Skeletal muscle satellite cell (primary cell): ENCODE results near the gene ATF7.
"Not testable (repeated sequence)": the region's sequence is repeated elsewhere in the genome, so short reads cannot be mapped to it uniquely, and the experiment has no call there.

Experiments
- H3K27me3 ChIP-seq: 2 replicates; pipeline ENCODE4 v1.7.0; 2013; ENCODE audit warnings: low read length; ENCODE audit not compliant: control insufficient read depth, insufficient read depth
- H3K36me3 ChIP-seq: 2 replicates; pipeline ENCODE4 v1.7.0; 2013; ENCODE audit warnings: mild to moderate bottlenecking, control low read depth, low read length; ENCODE audit not compliant: insufficient read depth
- H3K4me1 ChIP-seq: 2 replicates; pipeline ENCODE4 v1.7.0; 2013; ENCODE audit warnings: low read length; ENCODE audit not compliant: control insufficient read depth, insufficient read depth
- H3K4me2 ChIP-seq: 2 replicates; pipeline ENCODE4 v1.7.0; 2013; ENCODE audit warnings: mild to moderate bottlenecking, low read length
- H3K4me3 ChIP-seq: 2 replicates; pipeline ENCODE4 v1.7.0; 2013; ENCODE audit warnings: low read length
- H3K9ac ChIP-seq: 2 replicates; pipeline ENCODE4 v1.7.0; 2013; ENCODE audit warnings: mild to moderate bottlenecking, low read depth, low read length, moderate library complexity
- H3K9me3 ChIP-seq: replicated peaks from 2 replicates; pipeline ENCODE4 v1.7.0; 2013; ENCODE audit warnings: mild to moderate bottlenecking, control low read depth, low read length

Gene ATF7

GRCh38 chr12:53483979-53484377 is 142.2 kb downstream of the ATF7 start:
- H3K27me3 ChIP-seq, result no peaks in the 10 kb centered on the region
- peaks cover 27% of the 10 kb centered on the region for H3K4me1 ChIP-seq
- no peak overlapping the region for H3K4me3 ChIP-seq
- no peak overlapping the region for H3K4me2 ChIP-seq
- H3K36me3 ChIP-seq, result peaks cover 68% of the 10 kb centered on the region
- no peak overlapping the region for H3K9ac ChIP-seq
- no peaks in the 10 kb centered on the region for H3K9me3 ChIP-seq

DNA sequence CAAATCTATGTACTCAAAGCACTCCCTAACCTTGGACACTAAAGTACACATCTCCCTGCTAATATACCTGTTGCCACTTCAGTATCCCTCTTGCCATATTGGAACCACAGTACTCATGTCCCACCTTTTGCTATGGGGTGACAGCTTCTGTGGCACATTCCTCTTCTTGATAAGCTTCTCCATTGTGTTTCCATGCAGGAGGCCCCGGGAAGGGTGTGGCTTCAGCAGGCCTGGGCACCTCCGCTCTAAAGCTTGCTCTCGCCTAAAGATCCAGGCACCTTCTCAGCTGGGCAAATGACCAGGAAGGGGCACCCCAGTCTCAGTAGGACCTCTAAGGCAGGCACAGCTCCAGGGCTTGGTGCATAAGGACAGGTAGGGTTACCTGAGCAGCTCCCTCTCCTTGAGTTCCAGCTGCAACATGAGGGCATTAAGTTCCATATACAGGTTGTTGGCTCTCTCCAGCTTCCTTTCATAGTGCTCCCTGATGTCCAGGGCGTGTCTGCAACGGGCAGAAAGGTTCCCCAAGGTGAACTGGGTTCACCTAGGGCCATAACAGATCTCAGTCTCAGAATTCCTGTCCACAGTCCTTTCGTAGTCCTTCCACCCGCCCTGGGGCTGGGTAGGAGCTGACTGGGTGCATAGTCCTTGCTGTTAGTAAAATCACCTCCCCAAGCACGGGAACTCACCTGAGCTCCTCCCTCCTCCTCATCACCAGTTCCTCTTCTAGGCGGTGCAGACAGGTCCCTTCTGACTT is 142.8 kb downstream of the ATF7 start:
- H3K9me3 ChIP-seq, result no peaks in the 10 kb centered on the region
- H3K4me1 ChIP-seq, result peaks cover 28% of the 10 kb centered on the region
- no peaks in the 10 kb centered on the region for H3K27me3 ChIP-seq
- H3K4me2 ChIP-seq, result no peak overlapping the region
- no peak overlapping the region for H3K9ac ChIP-seq
- H3K4me3 ChIP-seq, result no peak overlapping the region
- peaks cover 74% of the 10 kb centered on the region for H3K36me3 ChIP-seq

DNA sequence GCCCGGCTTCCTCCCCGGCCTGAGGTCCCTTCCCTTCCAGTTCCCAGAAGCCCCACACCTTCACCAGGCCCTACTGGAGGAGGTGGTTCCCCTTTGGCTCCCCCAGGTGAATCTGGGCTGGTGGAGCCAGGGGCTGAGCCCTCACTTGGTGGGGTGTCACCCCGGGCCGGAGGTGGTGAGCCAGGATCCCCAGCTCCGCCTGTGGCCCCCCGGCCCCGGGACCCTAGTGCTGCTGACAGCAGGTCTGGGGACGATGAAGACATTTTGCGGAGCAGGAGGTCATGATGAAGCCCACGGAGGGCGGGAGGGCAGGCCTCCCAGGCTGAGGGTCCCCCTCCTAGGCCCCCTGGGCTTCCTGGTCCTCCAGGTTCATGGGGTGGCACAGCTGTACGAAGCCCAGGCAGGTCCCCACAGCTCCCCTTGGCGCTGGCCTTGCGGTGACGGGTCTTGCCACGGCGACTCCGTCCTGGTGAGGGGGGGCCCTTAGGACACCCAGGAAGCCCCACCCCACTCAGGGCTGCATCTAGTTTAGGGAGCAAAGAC is 143.5 kb downstream of the ATF7 start:
- no peak overlapping the region for H3K9ac ChIP-seq
- H3K4me3 ChIP-seq, result no peak overlapping the region

DNA sequence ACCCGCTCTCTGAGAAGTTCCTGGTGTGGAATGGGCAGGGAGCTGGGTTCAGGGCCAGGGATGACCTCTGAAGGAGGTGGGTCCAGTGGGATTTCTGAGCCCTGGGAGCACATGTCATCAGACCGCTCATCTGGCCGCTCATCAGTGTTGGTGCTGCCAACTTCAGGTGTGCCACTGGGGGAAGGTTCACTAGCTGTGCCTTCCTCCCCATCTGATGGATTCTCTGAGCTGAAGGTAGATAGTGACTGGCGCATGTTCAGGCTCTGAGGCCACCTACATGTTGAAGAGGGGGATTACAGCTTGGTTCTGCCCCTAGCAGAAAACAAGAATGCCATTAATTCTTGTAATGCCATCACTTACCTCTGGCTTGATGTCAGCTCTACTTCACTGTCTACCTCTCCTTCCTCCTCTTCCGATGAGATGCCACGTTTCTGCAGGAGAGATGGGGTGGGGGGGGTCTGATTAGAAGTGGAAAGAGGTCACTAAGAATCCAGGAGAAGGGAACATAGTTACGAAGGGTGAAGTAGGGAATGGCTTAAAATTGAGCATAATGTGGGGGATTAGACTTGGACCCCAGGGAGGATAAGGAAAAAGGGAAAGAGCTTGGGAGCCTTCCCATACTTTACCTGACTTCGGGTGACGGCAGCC is 144.1 kb downstream of the ATF7 start:
- Histone ChIP-seq H3K9ac (peak overlapping the region; percentile 3), H3K4me2 (no peak overlapping the region), H3K9me3 (no peaks in the 10 kb centered on the region), H3K27me3 (no peaks in the 10 kb centered on the region), H3K4me1 (peaks cover 33% of the 10 kb centered on the region), H3K36me3 (peaks cover 79% of the 10 kb centered on the region), H3K4me3 (no peak overlapping the region)

More for the DNA sequence above, 143.5 kb downstream of the ATF7 start:
- Histone ChIP-seq H3K4me2 (no peak overlapping the region), H3K4me1 (peaks cover 32% of the 10 kb centered on the region), H3K27me3 (no peaks in the 10 kb centered on the region), H3K9me3 (no peaks in the 10 kb centered on the region), H3K36me3 (peaks cover 80% of the 10 kb centered on the region)

GRCh38 chr12:53481458-53481857 is 144.7 kb downstream of the ATF7 start:
- H3K27me3 ChIP-seq, result not testable (repeated sequence)
- Histone ChIP-seq H3K4me1 (peaks cover 33% of the 10 kb centered on the region), H3K36me3 (peaks cover 79% of the 10 kb centered on the region)

DNA sequence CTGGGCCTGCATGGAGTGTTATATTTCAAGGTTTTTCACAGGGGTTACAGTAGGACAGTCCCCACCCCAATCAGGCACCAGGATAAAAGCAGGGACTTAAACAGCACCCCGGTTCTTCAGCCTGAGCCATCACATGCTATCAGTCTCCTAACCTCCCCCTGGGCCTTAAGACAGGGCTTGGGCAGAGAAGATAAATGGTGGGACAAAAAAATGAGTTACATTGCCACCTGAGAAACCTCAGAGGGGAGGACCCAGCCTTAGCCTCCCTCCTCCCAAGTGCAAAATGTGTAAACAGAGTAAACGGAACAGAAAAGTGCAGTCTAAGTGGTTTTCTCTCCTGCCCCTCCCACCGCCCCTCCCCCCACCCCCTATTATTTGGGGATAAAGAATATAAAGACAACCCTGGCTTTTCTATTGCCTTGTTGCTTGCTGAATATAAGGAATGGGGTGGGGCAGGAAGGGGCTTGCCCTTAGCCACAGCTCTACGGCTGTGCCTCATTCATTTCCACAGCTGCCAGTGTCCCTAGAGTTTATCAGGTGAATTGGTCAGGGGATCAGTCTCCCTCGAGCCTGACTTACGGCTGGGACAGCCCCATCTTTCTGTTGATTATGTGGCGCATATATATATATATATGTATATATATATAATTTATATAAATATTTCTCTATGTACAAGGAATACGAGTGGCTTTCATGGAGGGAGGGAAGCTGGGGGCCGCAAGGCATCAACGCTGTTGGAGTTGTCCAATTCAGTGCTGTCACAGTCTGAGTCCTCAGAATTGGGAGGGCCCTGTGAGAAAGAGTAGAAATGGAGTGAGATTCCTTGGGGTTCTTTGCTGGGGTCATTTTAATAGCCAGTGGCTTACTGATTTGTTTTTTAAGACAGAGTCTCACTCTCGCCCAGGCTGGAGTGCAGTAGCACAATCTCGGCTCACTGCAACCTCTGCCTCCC is 145.4 kb downstream of the ATF7 start:
- H3K27me3 ChIP-seq, result no peaks in the 10 kb centered on the region
- H3K4me1 ChIP-seq, result peaks cover 33% of the 10 kb centered on the region
- peaks cover 79% of the 10 kb centered on the region for H3K36me3 ChIP-seq
- peak overlapping the region; percentile 9 for H3K9ac ChIP-seq
- no peaks in the 10 kb centered on the region for H3K9me3 ChIP-seq
- peak overlapping the region; percentile 15 for H3K4me2 ChIP-seq
- no peak overlapping the region for H3K4me3 ChIP-seq

More at GRCh38 chr12:53481458-53481857, 144.7 kb downstream of the ATF7 start:
- not testable (repeated sequence) for H3K4me3 ChIP-seq, H3K4me2 ChIP-seq, H3K9me3 ChIP-seq
- peak overlapping the region; percentile 3 for H3K9ac ChIP-seq

DNA sequence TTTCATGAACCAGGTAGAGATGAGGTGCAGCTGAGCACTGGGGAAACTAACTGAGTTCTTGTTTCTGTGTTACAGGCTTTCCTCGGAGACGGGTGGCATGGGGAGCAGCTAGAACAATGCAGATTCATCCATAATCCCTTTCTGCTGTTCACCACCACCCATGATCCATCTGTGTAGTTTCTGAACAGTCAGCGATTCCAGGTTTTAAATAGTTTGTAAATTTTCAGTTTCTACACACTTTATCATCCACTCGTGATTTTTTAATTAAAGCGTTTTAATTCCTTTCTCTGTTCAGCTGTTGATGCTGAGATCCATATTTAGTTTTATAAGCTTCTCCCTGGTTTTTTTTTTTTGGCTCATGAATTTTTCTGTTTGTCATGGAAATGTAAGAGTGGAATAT is 146.9 kb downstream of the ATF7 start:
- Histone ChIP-seq H3K4me1 (peaks cover 34% of the 10 kb centered on the region), H3K27me3 (no peaks in the 10 kb centered on the region), H3K9me3 (no peaks in the 10 kb centered on the region), H3K4me3 (no peak overlapping the region), H3K9ac (no peak overlapping the region), H3K4me2 (no peak overlapping the region), H3K36me3 (peaks cover 90% of the 10 kb centered on the region)

GRCh38 chr12:53478865-53479264 is 147.3 kb downstream of the ATF7 start:
- no peak overlapping the region for H3K4me3 ChIP-seq
- peaks cover 38% of the 10 kb centered on the region for H3K4me1 ChIP-seq
- peaks cover 90% of the 10 kb centered on the region for H3K36me3 ChIP-seq
- H3K27me3 ChIP-seq, result no peaks in the 10 kb centered on the region
- H3K9ac ChIP-seq, result no peak overlapping the region
- H3K4me2 ChIP-seq, result no peak overlapping the region
- H3K9me3 ChIP-seq, result no peaks in the 10 kb centered on the region

GRCh38 chr12:53476769-53477209 is 149.4 kb downstream of the ATF7 start:
- Histone ChIP-seq H3K36me3 (peaks cover 89% of the 10 kb centered on the region), H3K9me3 (no peaks in the 10 kb centered on the region), H3K4me2 (no peak overlapping the region), H3K4me1 (peaks cover 46% of the 10 kb centered on the region), H3K9ac (no peak overlapping the region), H3K27me3 (no peaks in the 10 kb centered on the region), H3K4me3 (no peak overlapping the region)

- H3K9ac ChIP-seq, result no peak overlapping the region
- H3K36me3 ChIP-seq, result peaks cover 96% of the 10 kb centered on the region
- no peak overlapping the region for H3K4me2 ChIP-seq
- no peaks in the 10 kb centered on the region for H3K9me3 ChIP-seq
- no peak overlapping the region for H3K4me3 ChIP-seq
- H3K4me1 ChIP-seq, result peaks cover 28% of the 10 kb centered on the region
- no peaks in the 10 kb centered on the region for H3K27me3 ChIP-seq
Observed at GRCh38 chr12:53474819-53475218, 151.4 kb downstream of the ATF7 start.

- Histone ChIP-seq H3K36me3 (peaks cover 96% of the 10 kb centered on the region), H3K9ac (no peak overlapping the region), H3K4me2 (no peak overlapping the region), H3K4me1 (peaks cover 22% of the 10 kb centered on the region), H3K9me3 (no peaks in the 10 kb centered on the region), H3K27me3 (no peaks in the 10 kb centered on the region), H3K4me3 (no peak overlapping the region)
Observed at GRCh38 chr12:53474077-53474476, 152.1 kb downstream of the ATF7 start.
